Urothelium cell line (cell line): ENCODE data around the gene PTPRCAP.
"Not testable (repeated sequence)": the region's sequence is repeated elsewhere in the genome, so short reads cannot be mapped to it uniquely, and the experiment has no call there.

Experiments used
- DNase-seq: peaks from one replicate; pipeline ENCODE4 v3.0.0; 2011; ENCODE audit warnings: low spot score, mixed read lengths
- FAIRE-seq: peaks from 2 replicates; lab custom pipeline; 2011; peaks lifted over from hg19 to GRCh38; lab: Jason Lieb, UNC

Gene PTPRCAP

DNA sequence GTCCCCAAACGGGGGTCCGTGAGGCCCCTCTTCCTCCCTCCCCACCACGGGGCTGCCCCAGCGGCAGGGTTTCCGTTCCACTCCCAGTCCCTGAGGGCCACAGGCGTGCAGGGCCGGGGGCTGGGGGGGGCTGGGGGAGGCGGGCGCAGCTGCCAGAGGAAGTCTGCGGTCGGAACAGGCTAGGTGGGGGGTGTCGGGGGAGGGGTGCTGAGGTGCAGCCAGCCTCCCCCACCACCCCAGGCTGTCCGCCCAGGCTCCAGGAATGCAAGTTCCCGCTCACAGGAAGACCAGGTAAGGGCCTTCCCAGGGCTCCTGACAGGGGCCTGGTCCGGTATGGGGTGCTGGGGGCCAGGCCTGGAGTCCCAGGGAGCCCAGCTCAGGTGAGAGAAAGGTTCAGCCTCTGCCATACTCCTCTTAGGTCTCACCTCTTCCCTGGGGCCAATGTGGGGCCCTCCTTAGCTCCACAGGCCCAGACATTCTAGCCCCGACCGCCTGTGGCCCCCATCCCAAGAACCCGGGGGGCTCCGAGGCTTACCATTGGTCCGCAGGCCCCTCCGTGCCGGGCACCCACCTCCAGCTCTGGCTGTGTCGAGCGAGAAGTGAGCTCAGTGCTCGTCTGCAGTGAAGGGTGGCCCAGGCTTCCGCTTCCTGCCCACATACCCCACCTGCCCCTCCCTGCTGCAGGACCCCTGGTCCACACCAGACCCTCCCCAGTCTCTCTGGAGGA, at the start of gene PTPRCAP:
Gene PTPRCAP, minus strand, starts transcription at position 601 of the 727 bp plus-strand sequence. Its CDS starts 63 bp downstream, at position 538.
- FAIRE-seq (no peak), DNase-seq (no peak)

GRCh38 chr11:67486481-67487195, 49.2 kb upstream of the PTPRCAP start:
- DNase-seq: no peak
- no peak for FAIRE-seq

GRCh38 chr11:67485873-67486361, 48.4 kb upstream of the PTPRCAP start:
- not testable (repeated sequence) for DNase-seq, FAIRE-seq

- FAIRE-seq (no peak), DNase-seq (no peak)
Observed at GRCh38 chr11:67484847-67485311, 47.4 kb upstream of the PTPRCAP start.

GRCh38 chr11:67483831-67484665, 46.6 kb upstream of the PTPRCAP start:
- DNase-seq: no peak
- no peak for FAIRE-seq

DNA sequence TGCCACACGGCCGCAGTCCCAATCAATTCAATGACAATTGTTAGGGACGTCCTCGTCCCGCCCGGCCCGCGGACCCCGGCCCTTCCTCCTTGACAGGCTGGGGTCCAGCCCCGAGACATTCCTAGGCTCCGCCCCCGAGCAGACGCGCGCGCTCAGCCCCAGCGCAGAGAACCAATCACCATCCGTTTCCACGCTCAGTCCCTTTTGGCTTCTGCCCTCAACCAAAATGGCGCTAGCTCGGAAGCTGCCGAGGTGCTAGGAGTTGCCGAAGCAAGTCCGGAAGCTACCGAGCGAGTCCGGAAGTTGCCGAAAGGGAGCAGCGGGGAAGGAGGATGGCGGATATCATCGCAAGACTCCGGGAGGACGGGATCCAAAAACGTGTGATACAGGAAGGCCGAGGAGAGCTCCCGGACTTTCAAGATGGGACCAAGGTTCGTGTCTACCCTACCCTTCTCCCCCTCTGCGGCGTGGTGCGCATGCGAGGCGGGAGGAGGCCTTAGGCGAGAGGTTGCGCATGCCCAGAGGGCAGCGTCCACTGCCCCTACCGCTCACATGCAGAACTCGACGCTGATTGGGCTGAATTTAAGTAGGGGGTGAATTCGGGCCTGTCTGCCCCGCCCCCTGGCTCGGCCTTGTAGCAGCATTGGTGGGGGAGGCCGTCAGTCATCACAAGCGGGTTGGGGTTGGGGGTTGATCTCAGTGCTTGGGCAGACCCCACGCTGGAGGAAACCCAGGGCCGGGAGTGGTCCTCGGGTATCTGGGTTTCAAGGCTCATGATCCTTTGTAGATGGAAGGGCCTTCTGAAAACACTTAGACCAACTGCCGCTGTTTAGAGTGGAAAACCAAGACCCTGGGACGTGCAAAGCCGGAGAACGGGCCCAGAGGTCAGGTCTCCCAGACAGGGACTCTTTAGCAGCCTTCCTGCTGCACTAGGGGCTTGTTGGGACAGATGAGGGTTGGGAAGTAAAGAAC, 45.6 kb upstream of the PTPRCAP start, which contains the start of gene AIP:
Gene AIP, plus strand, starts transcription at position 200 of the 972 bp plus-strand sequence. Its CDS starts 133 bp downstream, at position 333.
- DNase-seq (peak; percentile 98), FAIRE-seq (no peak)

DNA sequence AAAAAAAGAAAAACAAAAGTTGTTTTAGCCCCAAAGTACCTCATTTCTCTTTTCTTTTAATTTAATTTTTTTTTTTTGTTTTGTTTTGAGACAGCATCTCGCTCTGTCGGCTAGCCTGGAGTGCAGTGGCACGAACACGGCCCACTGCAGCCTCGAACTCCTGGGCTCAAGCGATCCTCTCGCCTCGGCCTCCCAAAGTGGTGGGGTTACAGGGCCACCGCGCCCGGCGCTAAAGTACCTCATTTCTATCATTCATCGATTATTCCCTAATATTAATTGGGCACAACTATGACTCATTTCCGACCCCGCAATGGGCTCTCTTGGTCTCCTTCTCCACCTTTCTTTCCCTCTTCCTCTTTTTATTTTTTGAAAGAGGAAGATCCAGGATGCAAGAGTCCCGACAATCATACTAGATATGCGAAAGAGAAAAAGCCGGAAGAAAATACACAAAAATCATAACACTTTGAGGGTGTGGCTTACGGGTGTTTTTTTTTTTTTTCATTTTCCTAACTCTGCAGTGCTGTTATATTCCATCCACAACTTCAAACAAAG, 44.9 kb upstream of the PTPRCAP start:
- no peak for FAIRE-seq
- peak; percentile 19 for DNase-seq

DNA sequence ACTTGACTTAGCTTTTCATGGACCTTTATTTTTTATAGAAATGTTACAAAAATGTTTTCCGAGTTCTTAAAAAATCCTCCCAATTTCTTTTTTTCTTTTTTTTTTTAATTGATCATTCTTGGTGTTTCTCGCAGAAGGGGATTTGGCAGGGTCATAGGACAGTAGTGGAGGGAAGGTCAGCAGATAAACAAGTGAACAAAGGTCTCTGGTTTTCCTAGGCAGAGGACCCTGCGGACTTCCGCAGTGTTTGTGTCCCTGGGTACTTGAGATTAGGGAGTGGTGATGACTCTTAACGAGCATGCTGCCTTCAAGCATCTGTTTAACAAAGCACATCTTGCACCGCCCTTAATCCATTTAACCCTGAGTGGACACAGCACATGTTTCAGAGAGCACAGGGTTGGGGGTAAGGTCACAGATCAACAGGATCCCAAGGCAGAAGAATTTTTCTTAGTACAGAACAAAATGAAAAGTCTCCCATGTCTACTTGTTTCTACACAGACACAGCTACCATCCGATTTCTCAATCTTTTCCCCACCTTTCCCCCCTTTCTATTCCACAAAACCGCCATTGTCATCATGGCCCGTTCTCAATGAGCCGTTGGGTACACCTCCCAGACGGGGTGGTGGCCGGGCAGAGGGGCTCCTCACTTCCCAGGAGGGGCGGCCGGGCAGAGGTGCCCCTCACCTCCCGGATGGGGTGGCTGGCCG, 40.0 kb upstream of the PTPRCAP start:
- not testable (repeated sequence) for FAIRE-seq, DNase-seq

DNA sequence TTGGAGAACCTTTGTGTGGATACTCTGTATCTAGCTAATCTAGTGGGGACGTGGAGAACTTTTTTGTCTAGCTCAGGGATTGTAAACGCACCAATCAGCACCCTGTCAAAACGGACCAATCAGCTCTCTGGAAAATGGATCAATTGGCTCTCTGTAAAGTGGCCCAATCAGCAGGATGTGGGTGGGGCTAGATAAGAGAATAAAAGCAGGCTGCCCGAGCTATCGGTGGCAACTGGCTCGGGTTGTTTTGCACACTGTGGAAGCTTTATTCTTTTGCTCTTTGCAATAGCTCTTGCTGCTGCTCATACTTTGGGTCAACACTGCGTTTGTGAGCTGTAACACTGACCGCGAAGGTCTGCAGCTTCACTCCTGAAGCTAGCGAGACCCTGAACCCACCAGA, 39.2 kb upstream of the PTPRCAP start:
- FAIRE-seq: not testable (repeated sequence)

DNA sequence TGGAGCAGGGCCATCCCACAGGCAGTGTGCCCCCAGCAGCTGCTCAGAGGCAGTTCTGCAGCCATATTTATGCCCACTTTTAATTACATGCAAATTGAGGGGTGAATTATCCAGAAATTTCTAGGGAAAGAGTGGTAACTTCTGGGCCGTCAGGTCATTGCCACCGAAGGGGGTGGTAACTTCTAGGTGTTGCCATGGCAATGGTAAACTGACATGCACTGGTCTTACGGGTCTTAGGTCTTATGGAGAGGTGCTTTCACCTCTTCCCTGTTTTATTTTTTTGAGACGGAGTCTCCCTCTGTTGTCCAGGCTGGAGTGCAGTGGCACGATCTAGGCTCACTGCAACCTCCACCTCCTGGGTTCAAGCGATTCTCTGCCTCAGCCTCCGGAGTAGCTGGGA, 35.4 kb upstream of the PTPRCAP start:
- no peak for DNase-seq
- no peak for FAIRE-seq

More for the DNA sequence above, 39.2 kb upstream of the PTPRCAP start:
- DNase-seq: not testable (repeated sequence)

GRCh38 chr11:67470337-67471002, 33.0 kb upstream of the PTPRCAP start:
- DNase-seq: no peak
- no peak for FAIRE-seq

DNA sequence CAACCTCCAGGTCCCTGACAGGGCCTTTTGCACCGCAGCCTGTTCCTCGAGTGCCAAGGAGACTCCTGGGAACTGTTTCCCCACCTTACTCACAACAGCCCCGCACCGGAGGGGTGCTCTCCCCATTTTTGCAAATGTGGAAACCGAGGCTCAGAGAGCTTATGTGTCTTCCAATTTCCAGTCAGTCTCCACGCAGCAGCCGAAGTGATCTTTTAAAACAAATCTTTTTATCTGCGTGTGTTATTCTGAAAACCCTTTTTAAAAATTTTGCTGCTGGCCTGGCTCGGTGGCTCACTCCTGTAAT, 32.0 kb upstream of the PTPRCAP start:
- DNase-seq (no peak), FAIRE-seq (no peak)

- DNase-seq (peak; percentile 98), FAIRE-seq (peak; percentile 87)
Observed at GRCh38 chr11:67468759-67469507, 31.5 kb upstream of the PTPRCAP start, which contains the start of gene TMEM134. Gene TMEM134 (minus strand): TSS chr11:67469251. CDS start chr11:67469192, 59 bp downstream.

DNA sequence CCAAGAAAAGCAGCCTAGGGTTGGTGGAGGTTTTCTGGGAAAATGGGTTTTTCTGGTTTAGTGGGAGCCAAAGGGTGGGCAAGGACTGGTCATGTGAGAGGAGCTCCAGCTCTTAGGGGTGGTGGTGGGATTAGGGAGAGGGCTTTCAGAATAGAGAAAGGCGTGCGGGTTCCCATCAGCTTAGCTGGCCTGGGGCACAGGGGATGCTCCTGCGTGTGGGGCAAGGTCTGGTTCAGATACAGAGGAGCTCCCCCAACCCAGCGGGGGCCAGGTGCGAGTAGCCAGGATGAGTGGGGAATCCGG, 30.9 kb upstream of the PTPRCAP start:
- DNase-seq (no peak), FAIRE-seq (no peak)

- FAIRE-seq (no peak), DNase-seq (peak; percentile 25)
Observed at GRCh38 chr11:67468056-67468455, 30.6 kb upstream of the PTPRCAP start.

DNA sequence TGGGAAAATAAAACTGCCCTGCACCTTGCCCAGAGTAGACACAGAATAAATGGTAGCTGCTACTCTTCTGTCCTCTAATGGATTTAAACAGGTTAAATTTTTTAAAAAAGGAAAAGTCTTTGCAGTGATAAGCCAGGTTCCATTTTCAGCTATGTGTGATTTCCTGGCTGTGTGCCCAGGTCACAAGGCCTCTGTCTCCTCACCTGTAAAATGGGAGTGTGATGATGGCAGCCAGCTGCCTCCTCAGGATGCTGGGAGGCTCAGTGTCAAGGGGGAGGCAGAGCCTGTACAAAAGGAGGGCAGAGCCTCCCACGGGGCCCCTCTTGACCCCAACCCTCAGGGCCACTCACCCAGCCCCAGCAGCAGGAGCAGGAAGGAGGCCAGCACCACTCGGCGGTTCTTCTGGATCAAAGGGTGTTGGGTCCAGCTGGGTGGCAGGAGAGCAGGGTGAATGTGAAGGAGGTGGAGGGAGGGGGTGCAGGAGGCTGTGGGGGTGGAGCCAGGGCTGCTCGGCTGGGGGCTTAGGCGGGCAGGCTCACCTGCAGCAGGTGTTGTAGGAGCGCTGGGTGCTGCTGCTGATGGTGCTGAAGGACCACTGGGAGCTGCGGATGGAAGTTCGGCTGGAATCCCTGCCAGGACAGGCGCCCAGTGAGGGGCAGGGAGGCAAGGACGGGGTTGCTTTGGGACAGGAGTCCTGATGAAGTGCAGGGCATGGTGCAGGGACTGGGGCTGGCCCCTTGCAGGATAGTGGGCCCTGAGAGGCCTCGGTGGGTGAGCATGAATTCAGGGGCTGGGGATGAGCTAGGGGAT, 29.7 kb upstream of the PTPRCAP start:
- FAIRE-seq (no peak), DNase-seq (no peak)

DNA sequence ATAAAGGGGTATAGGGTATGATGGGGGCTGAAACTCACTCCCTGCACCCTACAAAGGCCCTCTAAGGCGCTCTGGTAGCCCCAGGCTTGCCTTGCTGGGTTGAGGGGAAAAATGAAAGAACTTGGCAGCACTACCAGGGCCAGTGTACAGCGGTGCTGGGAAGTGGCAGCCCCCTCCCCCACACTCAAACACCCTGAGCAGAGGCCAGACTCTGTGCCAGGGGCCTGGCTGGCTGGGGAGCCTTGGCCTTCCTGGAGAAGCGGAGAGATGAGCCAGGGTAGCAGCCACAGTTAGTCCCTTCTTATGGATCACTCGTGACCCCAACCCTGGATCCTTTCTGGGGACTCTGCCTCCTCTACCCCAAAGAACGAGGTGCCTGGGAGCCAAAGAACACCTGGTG, 28.9 kb upstream of the PTPRCAP start:
- no peak for DNase-seq
- no peak for FAIRE-seq
